ENCODE measurements around the gene ZC3H7A. TPM values are rescaled to one million over a fixed set of nuclear protein-coding genes. Genes with fewer than 3 reads are reported as not detected.

ZC3H7A gene
- total and polyA plus RNA-seq, 2 of the 4 experiments (the other 2 are of a cell fraction): 22.2 to 53.9 TPM

DNA sequence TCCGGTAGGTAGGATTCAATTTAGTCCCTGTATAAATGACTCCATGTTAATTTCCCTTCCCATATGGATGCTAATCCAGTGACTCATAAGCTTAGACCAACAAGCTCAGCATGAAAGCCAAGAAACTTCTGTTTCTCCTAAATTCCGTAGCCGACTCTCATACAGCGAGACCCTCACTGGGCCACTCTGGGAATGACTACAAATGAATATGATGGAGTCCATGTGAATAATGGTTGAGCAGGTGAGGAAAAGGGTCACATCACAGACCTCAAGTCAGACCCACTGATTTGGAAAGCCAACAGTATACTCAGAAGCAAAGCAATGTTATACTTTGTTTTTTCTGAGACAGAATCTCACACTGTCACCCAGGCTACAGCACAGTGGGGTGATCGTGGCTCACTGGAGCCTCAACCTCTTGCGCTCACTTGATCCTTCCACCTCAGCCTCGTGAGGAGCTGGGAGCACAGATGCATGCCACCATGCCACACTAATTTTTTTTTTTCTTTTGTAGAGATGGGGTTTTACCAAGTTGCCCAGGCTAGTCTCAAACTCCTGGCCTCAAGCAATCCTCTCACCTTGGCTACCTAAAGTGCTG, 39.7 kb upstream of the ZC3H7A start:
- WGBS, 2 experiments (ENCODE audit: extremely low coverage in 2 of 2, insufficient read length in 1 of 2): no CpG with 5 or more reads among the region's 7 CpGs
- peak; percentile 69 for ATAC-seq (ENCODE audit: low read depth)
- CTCF ChIA-PET: no interaction called here

More for the DNA sequence above, 39.7 kb upstream of the ZC3H7A start:
- Histone ChIP-seq H2BK120ac (ENCODE audit: low read depth, low read length) (peak overlapping the region; percentile 20), H3K56ac (ENCODE audit: extremely low read depth, insufficient read depth, low read length) (no peak overlapping the region), H3K4me1 (ENCODE audit: control insufficient read depth, insufficient read depth, low read length) (peaks cover 14% of the 10 kb centered on the region), H3K36me3 (ENCODE audit: control insufficient read depth, insufficient read depth, low read length) (peaks cover 38% of the 10 kb centered on the region), H3K4ac (ENCODE audit: low read depth, low read length) (peak overlapping the region; percentile 3; the same call in 1 of the 2 replicates), H3K9me1 (ENCODE audit: insufficient read depth, low read length) (peaks cover 10% of the 10 kb centered on the region), H2BK20ac (ENCODE audit: low read depth, low read length) (no peak overlapping the region), H2AK9ac (replicated peaks; ENCODE audit: low read depth, low read length, poor library complexity) (no peak overlapping the region), H3K27ac (ENCODE audit: insufficient read depth, low read length) (0 out of 2 replicates have a peak overlapping the region, but pooled peaks have one; percentile 25), H4K20me1 (ENCODE audit: insufficient read depth, low read length) (peaks cover 11% of the 10 kb centered on the region), H3K14ac (replicated peaks; ENCODE audit: low read depth, low read length) (0 out of 2 replicates have a peak overlapping the region, but pooled peaks have one; percentile 7), H3K9me3 (ENCODE audit: control insufficient read depth, insufficient read depth, low read length) (no peaks in the 10 kb centered on the region), H2BK15ac (ENCODE audit: low read depth, low read length) (no peak overlapping the region), H4K8ac (ENCODE audit: low read depth in 2 of 2, low read length in 2 of 2) (0 out of 4 replicates have a peak overlapping the region, but pooled peaks of 1 of the 2 experiments have one; percentile 10), H4K91ac (ENCODE audit: insufficient read depth, low read depth, low read length) (no peak overlapping the region), H3K9ac (ENCODE audit: low read depth, low read length) (no peak overlapping the region), H2AK5ac (ENCODE audit: low read depth, low read length) (peak overlapping the region; percentile 39; the same call in 1 of the 2 replicates), H4K5ac (ENCODE audit: low read depth, low read length) (no peak overlapping the region), H3K79me1 (ENCODE audit: low read depth in 1 of 2, low read length in 2 of 2) (peaks cover 6 to 9% of the 10 kb centered on the region in 2 experiments; a peak in 2 of 4 replicates), H2AFZ (replicated peaks; ENCODE audit: low read length, poor library complexity) (no peak overlapping the region), H2BK5ac (ENCODE audit: low read depth, low read length, poor library complexity, severe bottlenecking) (peak overlapping the region; percentile 16), H3K18ac (ENCODE audit: low read depth, low read length) (no peak overlapping the region), H3K23ac (ENCODE audit: low read depth, low read length) (peak overlapping the region; percentile 58; the same call in 1 of the 2 replicates), H3K4me3 (ENCODE audit: insufficient read depth, low read depth, low read length) (no peak overlapping the region), H3K27me3 (ENCODE audit: control insufficient read depth, insufficient read depth, low read length) (no peaks in the 10 kb centered on the region), H3K4me2 (ENCODE audit: low read depth, low read length) (peak overlapping the region; percentile 27; the same call in 1 of the 2 replicates)
- POLR2A ChIA-PET (ENCODE audit: unreplicated experiment): no interaction called here
- peak; percentile 87 for DNase-seq
- no TSS peak for BruUV-seq (replicated peaks)
- in situ Hi-C loops (cut with MboI; ENCODE audit: low sequenced_read_pairs): no loop called here
- intact Hi-C loops (cut with micrococcal nuclease): no loop called here
- TF ChIP-seq RAD21 (IDR thresholded peaks at IDR 0.05; ENCODE audit: low read length) (no peak), POLR2A (IDR thresholded peaks at IDR 0.05; ENCODE audit: low read depth, low read length) (no peak), MAZ (IDR thresholded peaks at IDR 0.05; ENCODE audit: borderline replicate concordance, low read depth, low read length) (no peak), FOS (IDR thresholded peaks at IDR 0.05; ENCODE audit: low read depth, low read length) (peak; percentile 33; the same call in 1 of the 2 replicates)
- dilution Hi-C loops (cut with HindIII; ENCODE audit: low sequenced_read_pairs, unreplicated experiment): no loop called here

Measured in IMR-90 (cell line).